Ishikawa (cell line): Measurements from ENCODE around the gene WAC.

ENCODE experiments used
- CEBPB ChIP-seq: IDR thresholded peaks from 2 replicates; pipeline ENCODE4 v1.6.1; 2012
- CREB1 ChIP-seq: IDR thresholded peaks from 2 replicates; pipeline ENCODE4 v1.6.1; 2012; ENCODE audit warnings: low read depth
- EGR1 ChIP-seq: IDR thresholded peaks from 2 replicates; pipeline ENCODE4 v1.6.1; 2012
- EP300 ChIP-seq: IDR thresholded peaks from 2 replicates; pipeline ENCODE4 v1.6.1; 2012; ENCODE audit warnings: borderline replicate concordance
- FOXM1 ChIP-seq: IDR thresholded peaks from 2 replicates; pipeline ENCODE4 v1.6.1; 2012; ENCODE audit warnings: low read depth, borderline replicate concordance
- MAX ChIP-seq: IDR thresholded peaks from 2 replicates; pipeline ENCODE4 v1.6.1; 2012
- RAD21 ChIP-seq: IDR thresholded peaks from 2 replicates; pipeline ENCODE4 v1.6.1; 2012; ENCODE audit warnings: low read depth
- REST ChIP-seq: IDR thresholded peaks from 2 replicates; pipeline ENCODE4 v1.6.1; 2012; ENCODE audit warnings: low read depth, mild to moderate bottlenecking
- TCF12 ChIP-seq: IDR thresholded peaks from 2 replicates; pipeline ENCODE4 v1.6.1; 2012; ENCODE audit warnings: low read depth
- TEAD4 ChIP-seq: IDR thresholded peaks from 2 replicates; pipeline ENCODE4 v1.6.1; 2012
- USF1 ChIP-seq: IDR thresholded peaks from 2 replicates; pipeline ENCODE4 v1.6.1; 2012

GRCh38 chr10:28523725-28524252 is 9.1 kb upstream of the WAC start:
- no peak for TF ChIP-seq EP300
- no peak for TF ChIP-seq MAX
- TF ChIP-seq EGR1, result no peak
- TF ChIP-seq TCF12, result no peak
- TF ChIP-seq USF1, result no peak
- TF ChIP-seq CEBPB, result no peak
- TF ChIP-seq CREB1, result no peak
- TF ChIP-seq TEAD4, result no peak
- no peak for TF ChIP-seq RAD21
- TF ChIP-seq REST, result no peak
- no peak for TF ChIP-seq FOXM1
